IMR-90 (cell line): Measurements from ENCODE around the gene C7orf57. TPM values are rescaled to one million over a fixed set of nuclear protein-coding genes. Genes with fewer than 3 reads are reported as not detected.

ENCODE experiments used
- ATAC-seq: fragments of 200-7000 bp; cut with Tn5 transposase; 2 replicates; pipeline ENCODE4 v1.9.1; 2020; ENCODE audit warnings: low read depth, mild to moderate bottlenecking, moderate library complexity
- BruUV-seq: library from RNA; stranded (reverse); fragments of 400-500 nt; replicated peaks from 2 replicates; lab custom pipeline; 2021; lab: Mats Ljungman, UMichigan
- CTCF ChIA-PET: fragments of 300-600 bp; formaldehyde crosslinking; extraction: SDS; loops from one replicate; lab custom pipeline; 2021; ENCODE audit warnings: antibody characterized with exemption; lab: Yijun Ruan, JAX
- POLR2A ChIA-PET: fragments of 300-600 bp; sonication (Branson Sonifier 250); formaldehyde crosslinking; loops from one replicate; lab custom pipeline; 2022; ENCODE audit warnings: antibody characterized with exemption; ENCODE audit not compliant: unreplicated experiment; lab: Charles Lee
- DNase-seq: peaks from one replicate; pipeline ENCODE4 v3.0.0; 2013
- H2AFZ ChIP-seq: replicated peaks from 2 replicates; pipeline ENCODE3; 2013; ENCODE audit warnings: low read length, mild to moderate bottlenecking; ENCODE audit not compliant: poor library complexity
- H2AK5ac ChIP-seq: 2 replicates; pipeline ENCODE4 v1.6.1; 2013; ENCODE audit warnings: low read depth, low read length, inconsistent platforms
- H2AK9ac ChIP-seq: replicated peaks from 2 replicates; pipeline ENCODE3; 2013; ENCODE audit warnings: mild to moderate bottlenecking, low read depth, low read length, moderate library complexity; ENCODE audit not compliant: poor library complexity
- H2BK120ac ChIP-seq: 2 replicates; pipeline ENCODE4 v1.6.1; 2013; ENCODE audit warnings: low read depth, low read length, inconsistent platforms
- H2BK15ac ChIP-seq: 3 replicates; pipeline ENCODE4 v1.6.1; 2013; ENCODE audit warnings: low read depth, low read length, inconsistent platforms
- H2BK20ac ChIP-seq: 2 replicates; pipeline ENCODE4 v1.6.1; 2013; ENCODE audit warnings: low read depth, mild to moderate bottlenecking, inconsistent platforms, low read length, moderate library complexity
- H2BK5ac ChIP-seq: 2 replicates; pipeline ENCODE4 v1.6.1; 2013; ENCODE audit warnings: mild to moderate bottlenecking, low read depth, low read length, inconsistent platforms; ENCODE audit not compliant: poor library complexity, severe bottlenecking
- H3K14ac ChIP-seq: replicated peaks from 2 replicates; pipeline ENCODE4 v1.6.1; 2013; ENCODE audit warnings: low read depth, low read length, inconsistent platforms
- H3K18ac ChIP-seq: 2 replicates; pipeline ENCODE4 v1.6.1; 2013; ENCODE audit warnings: low read depth, low read length, control low read depth
- H3K23ac ChIP-seq: 2 replicates; pipeline ENCODE4 v1.6.1; 2013; ENCODE audit warnings: low read depth, low read length, inconsistent platforms
- H3K27ac ChIP-seq: 2 replicates; pipeline ENCODE4 v1.5.1; 2013; ENCODE audit warnings: mild to moderate bottlenecking, control low read depth, low read length; ENCODE audit not compliant: insufficient read depth
- H3K27me3 ChIP-seq: 2 replicates; pipeline ENCODE4 v1.6.1; 2013; ENCODE audit warnings: low read length; ENCODE audit not compliant: control insufficient read depth, insufficient read depth
- H3K36me3 ChIP-seq: 2 replicates; pipeline ENCODE4 v1.6.1; 2013; ENCODE audit warnings: low read length, mixed read lengths; ENCODE audit not compliant: control insufficient read depth, insufficient read depth
- H3K4ac ChIP-seq: 2 replicates; pipeline ENCODE4 v1.6.1; 2013; ENCODE audit warnings: low read depth, low read length, inconsistent platforms
- H3K4me1 ChIP-seq: 2 replicates; pipeline ENCODE4 v1.6.1; 2013; ENCODE audit warnings: low read length, mixed read lengths; ENCODE audit not compliant: control insufficient read depth, insufficient read depth
- H3K4me2 ChIP-seq: 2 replicates; pipeline ENCODE4 v1.6.1; 2013; ENCODE audit warnings: low read depth, mild to moderate bottlenecking, control low read depth, low read length, moderate library complexity
- H3K4me3 ChIP-seq: 2 replicates; pipeline ENCODE4 v1.5.1; 2013; ENCODE audit warnings: low read depth, mild to moderate bottlenecking, control low read depth, low read length, moderate library complexity; ENCODE audit not compliant: insufficient read depth
- H3K56ac ChIP-seq: 2 replicates; pipeline ENCODE4 v1.6.1; 2013; ENCODE audit warnings: low read length, inconsistent platforms; ENCODE audit not compliant: insufficient read depth; ENCODE audit errors: extremely low read depth
- H3K79me1 ChIP-seq, 2 experiments: 2 replicates each; pipeline ENCODE4 v1.6.1; 2013; ENCODE audit warnings: low read length in 2 of 2, inconsistent platforms in 1 of 2, low read depth in 1 of 2
- H3K9ac ChIP-seq: 2 replicates; pipeline ENCODE4 v1.6.1; 2013; ENCODE audit warnings: low read depth, low read length, control low read depth
- H3K9me1 ChIP-seq: 2 replicates; pipeline ENCODE4 v1.6.1; 2013; ENCODE audit warnings: low read length, inconsistent platforms; ENCODE audit not compliant: insufficient read depth
- H3K9me3 ChIP-seq: 2 replicates; pipeline ENCODE4 v1.6.1; 2013; ENCODE audit warnings: low read length; ENCODE audit not compliant: control insufficient read depth, insufficient read depth
- H4K20me1 ChIP-seq: 2 replicates; pipeline ENCODE4 v1.6.1; 2013; ENCODE audit warnings: low read length, inconsistent platforms; ENCODE audit not compliant: insufficient read depth
- H4K5ac ChIP-seq: 2 replicates; pipeline ENCODE4 v1.6.1; 2013; ENCODE audit warnings: mild to moderate bottlenecking, low read depth, low read length, control low read depth
- H4K8ac ChIP-seq, 2 experiments: 2 replicates each; pipeline ENCODE4 v1.6.1; 2013; ENCODE audit warnings: low read depth in 2 of 2, low read length in 2 of 2, control low read depth in 1 of 2, inconsistent platforms in 1 of 2
- H4K91ac ChIP-seq: 2 replicates; pipeline ENCODE4 v1.6.1; 2013; ENCODE audit warnings: low read depth, low read length, inconsistent platforms; ENCODE audit not compliant: insufficient read depth
- BHLHE40 ChIP-seq: fragments of 150-350 bp; IDR thresholded peaks from 2 replicates; pipeline ENCODE4 v1.6.1; 2016; ENCODE audit warnings: mild to moderate bottlenecking, low read depth, low read length
- CEBPB ChIP-seq: IDR thresholded peaks from 2 replicates; pipeline ENCODE4 v1.6.1; 2012; ENCODE audit warnings: low read depth, low read length, improper control_type of control experiment
- CHD1 ChIP-seq: IDR thresholded peaks from 2 replicates; pipeline ENCODE4 v1.6.1; 2012; ENCODE audit warnings: low read depth, low read length, improper control_type of control experiment
- CTCF ChIP-seq: conservative IDR thresholded peaks from 2 replicates; pipeline ENCODE4 v1.5.1; 2012; ENCODE audit warnings: mild to moderate bottlenecking, low read depth, low read length, improper control_type of control experiment
- FOS ChIP-seq: fragments of 150-350 bp; IDR thresholded peaks from 2 replicates; pipeline ENCODE4 v1.6.1; 2016; ENCODE audit warnings: low read depth, low read length
- MAFK ChIP-seq: IDR thresholded peaks from 2 replicates; pipeline ENCODE4 v1.6.1; 2012; ENCODE audit warnings: low read depth, low read length, improper control_type of control experiment
- MAZ ChIP-seq: IDR thresholded peaks from 2 replicates; pipeline ENCODE4 v1.6.1; 2012; ENCODE audit warnings: low read depth, mild to moderate bottlenecking, low read length, improper control_type of control experiment, moderate library complexity, borderline replicate concordance
- MXI1 ChIP-seq: IDR thresholded peaks from 2 replicates; pipeline ENCODE4 v1.6.1; 2012; ENCODE audit warnings: low read depth, mild to moderate bottlenecking, low read length, moderate library complexity, borderline replicate concordance
- NFE2L2 ChIP-seq: fragments of 150-350 bp; IDR thresholded peaks from 2 replicates; pipeline ENCODE4 v1.6.1; 2016; ENCODE audit warnings: low read depth, mild to moderate bottlenecking, low read length
- POLR2A ChIP-seq: IDR thresholded peaks from 2 replicates; pipeline ENCODE4 v1.6.1; 2012; ENCODE audit warnings: mild to moderate bottlenecking, low read depth, low read length
- RAD21 ChIP-seq: IDR thresholded peaks from 2 replicates; pipeline ENCODE4 v1.6.1; 2012; ENCODE audit warnings: low read length, improper control_type of control experiment
- RCOR1 ChIP-seq: IDR thresholded peaks from 2 replicates; pipeline ENCODE4 v1.6.1; 2012; ENCODE audit warnings: mild to moderate bottlenecking, low read length, improper control_type of control experiment; ENCODE audit not compliant: insufficient replicate concordance
- RFX5 ChIP-seq: IDR thresholded peaks from 2 replicates; pipeline ENCODE4 v1.8.0; 2012; ENCODE audit warnings: low read depth, mild to moderate bottlenecking, low read length, moderate library complexity
- SMC3 ChIP-seq: fragments of 150-350 bp; IDR thresholded peaks from 2 replicates; pipeline ENCODE4 v1.6.1; 2016; ENCODE audit warnings: low read depth, mild to moderate bottlenecking, antibody characterized with exemption, low read length, moderate library complexity
- WGBS, 2 experiments: methylation state at CpG; one replicate each; pipeline versions ENCODE4 v1.1.5 to v1.1.7; 2013; ENCODE audit warnings: missing lambda C conversion rate in 2 of 2; ENCODE audit not compliant: insufficient read length in 1 of 2; ENCODE audit errors: extremely low coverage in 2 of 2; 5-methylcytosine and 5-hydroxymethylcytosine counted together
- dilution Hi-C: fragments of 300-500 bp; cut with HindIII; formaldehyde crosslinking; loops from one replicate; pipeline ENCODE4 v1.14.3; 2018; ENCODE audit warnings: low sequenced_read_pairs; ENCODE audit not compliant: unreplicated experiment
- in situ Hi-C: fragments of 300-500 bp; cut with MboI; formaldehyde crosslinking; loops from 3 replicates; pipeline ENCODE4 v1.14.3; 2019; ENCODE audit warnings: low sequenced_read_pairs, inconsistent platforms, mixed read lengths
- intact Hi-C: fragments of 100-400 bp; cut with micrococcal nuclease; formaldehyde crosslinking; loops from 2 replicates; pipeline ENCODE4 v1.10.0; 2022
- polyA plus RNA-seq, 3 experiments: library from polyadenylated mRNA; depleted of rRNA; stranded (reverse); fragments of >200 nt; gene quantifications; 2 replicates each; pipeline ENCODE4 v1.2.3, GENCODE V29; 2012; ENCODE audit warnings: low replicate concordance in 1 of 3
- total RNA-seq: library from RNA; depleted of rRNA; stranded (reverse); fragments of >200 nt; gene quantifications from 2 replicates; pipeline ENCODE4 v1.2.3, GENCODE V29; 2012
- TF ChIP-seq, protein P1 (sequence below): fragments of 150-350 bp; IDR thresholded peaks from 2 replicates; pipeline ENCODE4 v1.6.1; 2016; ENCODE audit warnings: low read depth, mild to moderate bottlenecking, low read length, moderate library complexity, borderline replicate concordance

C7orf57 gene
- total and polyA plus RNA-seq, 2 of the 4 experiments (the other 2 are of a cell fraction): not detected

GRCh38 chr7:48094861-48095293, 59.5 kb downstream of the C7orf57 start (continued):
- TF ChIP-seq, protein P1, sequence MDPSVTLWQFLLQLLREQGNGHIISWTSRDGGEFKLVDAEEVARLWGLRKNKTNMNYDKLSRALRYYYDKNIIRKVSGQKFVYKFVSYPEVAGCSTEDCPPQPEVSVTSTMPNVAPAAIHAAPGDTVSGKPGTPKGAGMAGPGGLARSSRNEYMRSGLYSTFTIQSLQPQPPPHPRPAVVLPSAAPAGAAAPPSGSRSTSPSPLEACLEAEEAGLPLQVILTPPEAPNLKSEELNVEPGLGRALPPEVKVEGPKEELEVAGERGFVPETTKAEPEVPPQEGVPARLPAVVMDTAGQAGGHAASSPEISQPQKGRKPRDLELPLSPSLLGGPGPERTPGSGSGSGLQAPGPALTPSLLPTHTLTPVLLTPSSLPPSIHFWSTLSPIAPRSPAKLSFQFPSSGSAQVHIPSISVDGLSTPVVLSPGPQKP: no peak
- TF ChIP-seq BHLHE40 (no peak), NFE2L2 (no peak), CHD1 (no peak)

DNA sequence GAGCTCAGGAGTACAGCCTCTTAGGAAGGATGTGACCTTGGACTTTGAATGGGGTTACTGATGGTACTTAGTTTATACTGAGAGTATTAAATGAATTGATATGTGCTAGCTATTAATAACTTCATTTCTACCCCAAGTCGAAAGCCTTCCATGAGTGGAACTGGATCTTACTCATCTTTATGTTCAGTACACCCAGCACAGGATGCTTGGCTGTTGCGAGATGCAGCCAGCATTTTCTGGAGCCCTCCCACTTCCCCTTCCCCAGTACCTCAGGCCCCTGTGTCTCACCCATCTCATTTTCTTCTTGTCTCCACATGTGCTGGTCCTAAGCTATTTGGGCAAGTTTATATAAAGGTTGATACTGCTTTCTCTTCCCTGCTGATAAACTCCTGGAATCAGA, 60.9 kb downstream of the C7orf57 start:
- dilution Hi-C loops (no loop called here), intact Hi-C loops (no loop called here), in situ Hi-C loops (loop anchor here (10.0 kb wide), 1 partner anchor 111 kb away; no protein-coding TSS in a partner anchor)
- H4K91ac ChIP-seq: peak overlapping the region; percentile 70; the same call in 1 of the 2 replicates
- H2BK15ac ChIP-seq: peak overlapping the region; percentile 74; the same call in 2 of the 3 replicates
- peak overlapping the region; percentile 15 for H2BK5ac ChIP-seq
- peak overlapping the region; percentile 86 for H2AK5ac ChIP-seq
- peak overlapping the region; percentile 47; the same call in 1 of the 2 replicates for H3K4ac ChIP-seq
- H4K8ac ChIP-seq: 0 out of 4 replicates have a peak overlapping the region, but pooled peaks of 1 of the 2 experiments have one; percentile 20
- ATAC-seq (no peak), DNase-seq (no peak)
- no peak overlapping the region for H3K27ac ChIP-seq
- POLR2A ChIA-PET: no interaction called here
- H2AFZ ChIP-seq: no peak overlapping the region
- no peaks in the 10 kb centered on the region for H3K27me3 ChIP-seq
- H2BK120ac ChIP-seq: peak overlapping the region; percentile 60; the same call in 1 of the 2 replicates
- peaks cover 45 to 53% of the 10 kb centered on the region in 2 experiments for H3K79me1 ChIP-seq
- H3K9me1 ChIP-seq: peaks cover 23% of the 10 kb centered on the region
- no peaks in the 10 kb centered on the region for H4K20me1 ChIP-seq
- H2BK20ac ChIP-seq: peak overlapping the region; percentile 26
- peaks cover 29% of the 10 kb centered on the region for H3K36me3 ChIP-seq
- no peak overlapping the region for H3K9ac ChIP-seq
- H3K4me1 ChIP-seq: peaks cover 18% of the 10 kb centered on the region
- H4K5ac ChIP-seq: no peak overlapping the region
- H3K4me3 ChIP-seq: no peak overlapping the region
- no peaks in the 10 kb centered on the region for H3K9me3 ChIP-seq
- no peak overlapping the region for H3K4me2 ChIP-seq
- peak overlapping the region; percentile 55; the same call in 1 of the 2 replicates for H3K23ac ChIP-seq
- H3K56ac ChIP-seq: no peak overlapping the region; the same call in 1 of the 2 replicates
- peak overlapping the region; percentile 1 for H3K14ac ChIP-seq
- 100% methylated on average over 1 of the region's 2 CpGs; no CpG with 5 or more reads in 1 of the 2 experiments for WGBS, 2 experiments
- no peak overlapping the region for H2AK9ac ChIP-seq
- no TSS peak for BruUV-seq
- no peak overlapping the region; the same call in 1 of the 2 replicates for H3K18ac ChIP-seq
- CTCF ChIA-PET: interaction anchor here (0.9 kb wide), 1 partner anchor 14 kb away, joined by 3 read pairs; no protein-coding TSS in a partner anchor
- TF ChIP-seq MXI1 (no peak), CHD1 (no peak), MAFK (no peak), RCOR1 (no peak), NFE2L2 (no peak), CEBPB (no peak), POLR2A (no peak), CTCF (no peak), MAZ (no peak), FOS (no peak), RAD21 (no peak), SMC3 (no peak), RFX5 (no peak)
